GM18951 (cell line): ENCODE measurements around the gene CA5A.
A peak's percentile ranks its signal among the peaks of the same experiment; 100 is the strongest.
"Not testable (repeated sequence)": the region's sequence is repeated elsewhere in the genome, so short reads cannot be mapped to it uniquely, and the experiment has no call there.

Experiments
- POLR2A ChIP-seq: IDR thresholded peaks from 4 replicates; pipeline ENCODE4 v1.6.1; 2011; ENCODE audit warnings: mild to moderate bottlenecking; ENCODE audit not compliant: insufficient read length, insufficient read depth; ENCODE audit errors: extremely low read depth
- in situ Hi-C: fragments of 300-500 bp; cut with MboI; formaldehyde crosslinking; loops from one replicate; pipeline ENCODE4 v1.12.0; 2022; ENCODE audit warnings: low sequenced_read_pairs, mixed read lengths, inconsistent platforms; ENCODE audit not compliant: unreplicated experiment

The CA5A gene

DNA sequence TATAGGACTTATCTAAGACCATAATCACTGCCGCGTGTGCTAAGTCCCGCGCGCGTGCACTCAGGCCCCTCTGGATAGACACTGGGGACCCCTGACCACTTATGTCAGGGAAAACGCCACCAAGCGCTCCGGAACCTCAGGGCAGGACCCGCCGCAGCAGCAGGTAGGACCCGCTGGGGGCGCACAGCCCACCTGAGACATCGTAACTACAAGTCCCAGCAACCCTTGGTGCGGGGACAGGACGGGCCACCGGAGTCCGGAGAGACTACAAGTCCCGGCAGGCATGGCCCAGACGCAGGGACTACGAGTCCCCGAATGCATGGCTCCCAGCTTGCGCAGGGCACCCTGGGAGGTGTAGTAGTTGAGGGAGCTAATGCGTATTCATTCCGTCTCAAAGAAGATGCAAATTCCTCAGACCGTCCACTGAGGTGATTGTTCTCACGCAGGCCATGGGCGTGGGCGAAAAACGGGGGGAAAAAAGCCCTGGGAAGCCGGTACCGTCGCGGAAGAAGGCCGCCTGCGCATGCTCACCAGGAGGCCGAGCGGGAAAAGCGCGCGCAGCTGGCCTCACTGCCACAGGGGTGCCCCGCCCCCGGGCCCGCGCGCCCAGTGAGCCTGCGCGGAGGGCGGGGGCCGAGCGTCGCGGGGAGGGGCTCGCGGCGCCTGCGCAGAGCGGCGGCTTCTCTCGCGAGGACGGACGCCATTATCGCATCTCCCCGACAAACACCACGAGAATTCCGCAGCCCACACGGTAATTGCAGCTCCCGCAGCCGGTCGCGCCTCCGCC, 14.6 kb upstream of the CA5A start, which contains the start of gene BANP:
Gene BANP (plus strand): TSS at position 670 of the 787 bp plus-strand sequence. CDS start 23,682 bp downstream, outside the sequence.
- peak; percentile 49 for TF ChIP-seq POLR2A
- in situ Hi-C loops, result loop anchor here (25.0 kb wide), 1 partner anchor 586 kb away; no protein-coding TSS in a partner anchor

GRCh38 chr16:87949071-87949744, 12.9 kb upstream of the CA5A start:
- in situ Hi-C loops, result no loop called here
- no peak for TF ChIP-seq POLR2A

DNA sequence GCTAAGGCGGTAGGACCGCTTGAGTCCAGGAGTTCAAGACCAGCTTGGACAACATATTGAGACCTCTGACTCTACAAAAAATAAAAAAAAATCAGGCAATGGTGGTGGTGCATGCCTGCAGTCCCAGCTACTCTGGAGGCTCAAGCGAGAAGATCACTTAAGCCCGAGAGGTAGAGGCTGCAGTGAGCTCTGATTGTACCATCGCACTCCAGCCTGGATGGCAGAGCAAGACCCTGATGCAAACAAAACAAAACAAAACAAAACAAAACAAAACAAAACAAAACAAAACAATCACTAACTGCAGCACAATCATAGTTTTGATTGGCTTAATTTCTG, 12.4 kb upstream of the CA5A start:
- in situ Hi-C loops, result no loop called here

DNA sequence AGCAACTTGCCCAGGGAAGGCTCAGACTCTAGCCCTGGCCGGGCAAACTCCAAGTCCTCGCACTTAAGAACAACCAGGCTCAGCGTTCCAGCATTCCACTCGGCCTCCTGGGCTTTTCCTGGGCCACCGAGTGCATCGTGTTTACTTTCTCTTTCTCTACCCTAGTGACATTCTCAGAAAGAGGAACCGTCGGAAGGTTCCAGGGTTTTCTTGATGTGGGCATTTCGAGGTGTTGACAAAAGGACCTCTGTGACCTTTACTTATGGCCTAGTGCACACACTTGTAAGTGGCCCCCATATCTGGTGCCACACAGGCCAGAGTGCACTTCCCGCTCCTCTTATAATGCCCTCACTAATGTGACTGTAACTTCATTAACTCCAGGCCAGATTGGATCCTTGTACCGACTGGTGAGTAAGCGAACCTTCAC, 11.8 kb upstream of the CA5A start:
- in situ Hi-C loops, result no loop called here
- no peak for TF ChIP-seq POLR2A

More for the DNA sequence above, 12.4 kb upstream of the CA5A start:
- TF ChIP-seq POLR2A, result no peak

DNA sequence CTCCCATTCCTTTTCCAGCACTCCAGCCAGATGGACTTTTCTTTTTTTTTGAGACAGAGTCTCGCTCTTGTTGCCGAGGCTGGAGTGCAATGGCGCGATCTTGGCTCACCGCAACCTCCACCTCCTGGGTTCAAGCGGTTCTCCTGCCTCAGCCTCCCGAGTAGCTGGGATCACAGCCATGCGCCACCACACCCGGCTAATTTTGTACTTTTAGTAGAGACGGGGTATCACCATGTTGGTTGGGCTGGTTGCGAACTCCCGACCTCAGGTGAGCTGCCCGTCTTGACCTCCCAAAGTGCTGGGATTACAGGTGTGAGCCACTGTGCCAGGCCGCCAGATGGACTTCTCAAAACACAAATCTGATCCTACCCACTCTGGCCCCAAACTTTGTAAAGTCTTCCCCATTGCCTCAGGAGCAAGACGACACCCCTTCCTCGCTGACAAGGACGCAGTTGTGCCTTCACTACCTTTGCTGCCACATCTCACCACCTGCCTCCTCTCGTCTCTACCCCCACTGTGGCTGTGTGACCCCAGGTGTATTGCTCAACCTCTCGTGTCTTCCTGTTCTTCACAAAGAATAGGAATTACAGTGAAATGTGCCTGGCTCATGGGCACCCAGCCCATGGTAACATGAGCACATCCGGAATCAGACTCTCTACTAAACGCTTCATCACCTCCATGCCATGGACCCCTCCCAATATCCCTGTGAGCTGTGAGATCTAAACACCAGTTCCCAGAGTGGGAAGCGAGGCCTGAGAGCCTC, 11.2 kb upstream of the CA5A start:
- TF ChIP-seq POLR2A, result no peak
- in situ Hi-C loops, result no loop called here

DNA sequence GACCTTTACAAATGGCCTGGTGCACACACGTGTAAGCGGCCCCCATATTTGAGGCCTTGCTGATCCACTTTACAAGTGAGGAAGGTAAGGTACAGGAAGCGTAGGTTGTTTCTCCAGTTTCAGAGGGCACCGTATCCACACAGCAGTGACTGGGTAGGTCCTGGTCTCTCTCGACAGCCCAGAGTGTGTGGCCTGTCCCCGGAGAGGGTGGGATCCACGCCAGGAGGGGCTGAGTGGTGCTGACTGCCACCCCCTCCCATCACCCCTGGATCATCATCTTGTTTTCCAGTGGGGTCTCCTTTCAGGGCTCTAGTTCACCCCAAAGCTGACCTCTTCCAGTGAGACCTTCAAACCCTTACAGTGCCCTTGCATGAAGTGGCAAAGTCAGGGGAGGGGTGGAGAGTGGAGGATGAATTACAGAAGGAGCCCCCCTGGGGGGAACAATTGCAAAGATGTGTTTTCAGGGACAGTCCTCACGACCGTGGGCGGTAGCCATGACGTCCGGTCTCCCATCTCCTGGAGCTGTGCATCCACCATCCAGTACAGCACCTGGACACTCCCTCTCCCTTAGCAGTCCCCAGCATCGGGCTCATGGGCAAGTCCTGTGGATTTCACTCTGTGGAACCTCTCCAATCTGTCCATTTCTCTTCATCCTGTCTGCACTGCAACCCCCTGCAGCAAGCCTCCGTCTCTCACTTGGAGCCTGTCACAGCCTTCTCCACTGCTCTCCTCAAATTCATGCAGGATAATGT, 10.4 kb upstream of the CA5A start:
- in situ Hi-C loops, result no loop called here
- no peak for TF ChIP-seq POLR2A

- TF ChIP-seq POLR2A, result peak; percentile 33
- in situ Hi-C loops, result no loop called here
Observed at GRCh38 chr16:87945351-87946042, 9.2 kb upstream of the CA5A start.

DNA sequence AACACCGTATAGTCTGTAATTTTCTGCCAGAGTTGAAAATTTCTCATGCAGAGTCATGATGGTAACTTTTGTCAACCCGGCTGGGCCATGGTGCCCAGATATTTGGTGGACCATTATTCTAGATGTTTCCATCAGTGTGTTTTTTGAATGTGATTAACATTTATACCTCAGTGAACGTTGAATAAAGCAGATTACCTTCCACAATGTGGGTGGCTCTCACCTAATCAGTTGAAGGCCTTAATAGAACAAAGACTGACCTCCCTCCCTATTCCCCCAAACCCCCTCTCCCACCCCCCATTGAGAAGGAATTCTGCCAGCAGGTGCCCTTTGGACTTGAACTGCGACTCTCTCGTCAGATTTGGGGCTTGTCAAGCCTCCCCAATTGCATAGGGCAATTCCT, 6.4 kb upstream of the CA5A start:
- TF ChIP-seq POLR2A, result no peak
- in situ Hi-C loops, result no loop called here

DNA sequence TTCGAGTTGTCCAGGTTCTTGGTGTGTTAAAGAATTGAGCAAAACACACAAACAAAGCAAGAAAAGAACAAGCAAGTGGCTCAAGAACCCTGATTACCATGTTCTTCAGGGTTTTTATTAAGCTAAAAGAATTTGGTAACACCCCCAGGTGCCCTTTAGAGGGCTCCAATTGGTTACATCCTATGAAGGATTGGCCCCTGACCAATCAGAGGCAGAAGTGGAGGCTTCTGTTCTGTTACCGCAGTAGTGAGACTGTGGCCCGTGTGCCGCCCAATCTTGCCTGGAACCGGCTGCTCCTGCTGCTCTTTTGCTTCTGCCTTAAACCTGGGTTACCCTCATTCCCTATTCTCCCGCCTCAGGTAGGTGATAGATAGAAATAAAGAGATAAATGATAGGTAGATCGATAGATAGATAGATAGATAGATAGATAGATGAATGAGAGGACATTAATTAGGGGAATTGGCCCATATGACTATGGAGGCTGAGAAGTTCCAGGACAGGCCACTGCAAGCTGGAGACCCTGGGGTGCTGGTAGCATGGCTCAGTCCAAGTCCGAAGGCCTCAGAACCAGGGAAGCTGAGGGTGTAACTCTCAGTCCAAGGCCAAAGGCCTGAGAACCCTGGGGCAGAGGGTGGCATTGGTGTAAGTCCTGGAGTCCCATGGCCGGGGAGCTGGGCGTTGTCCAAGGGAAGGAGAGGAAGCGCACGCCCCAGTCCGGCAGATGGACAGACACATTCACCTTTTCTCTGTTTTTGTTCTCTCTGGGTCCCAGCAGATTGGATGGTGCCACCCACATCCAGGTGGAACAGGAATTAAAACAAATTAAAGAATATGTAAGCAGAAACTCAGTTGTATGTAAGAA, 3.5 kb upstream of the CA5A start:
- no peak for TF ChIP-seq POLR2A
- in situ Hi-C loops, result no loop called here

GRCh38 chr16:87938412-87938949, 2.2 kb upstream of the CA5A start:
- TF ChIP-seq POLR2A, result no peak
- in situ Hi-C loops, result no loop called here

GRCh38 chr16:87937231-87937542, 858 bp upstream of the CA5A start:
- in situ Hi-C loops, result not testable (repeated sequence)

DNA sequence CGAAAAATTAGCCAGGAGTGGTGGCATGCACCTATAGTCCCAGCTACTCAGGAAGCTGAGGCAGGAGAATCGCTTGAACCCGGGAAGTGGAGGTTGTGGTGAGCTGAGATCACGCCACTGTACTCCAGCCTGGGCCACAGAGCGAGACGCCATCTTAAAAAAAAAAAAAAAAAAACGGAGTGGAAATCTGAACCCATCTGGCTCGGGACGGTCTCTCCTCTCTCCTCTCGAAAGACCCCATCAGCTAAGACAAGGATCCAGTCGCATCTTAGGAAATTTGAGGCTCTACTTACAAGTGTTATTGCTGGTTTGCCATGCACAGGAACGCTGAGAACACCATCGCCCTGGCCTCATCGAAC, 334 bp downstream of the CA5A start:
- in situ Hi-C loops, result not testable (repeated sequence)

DNA sequence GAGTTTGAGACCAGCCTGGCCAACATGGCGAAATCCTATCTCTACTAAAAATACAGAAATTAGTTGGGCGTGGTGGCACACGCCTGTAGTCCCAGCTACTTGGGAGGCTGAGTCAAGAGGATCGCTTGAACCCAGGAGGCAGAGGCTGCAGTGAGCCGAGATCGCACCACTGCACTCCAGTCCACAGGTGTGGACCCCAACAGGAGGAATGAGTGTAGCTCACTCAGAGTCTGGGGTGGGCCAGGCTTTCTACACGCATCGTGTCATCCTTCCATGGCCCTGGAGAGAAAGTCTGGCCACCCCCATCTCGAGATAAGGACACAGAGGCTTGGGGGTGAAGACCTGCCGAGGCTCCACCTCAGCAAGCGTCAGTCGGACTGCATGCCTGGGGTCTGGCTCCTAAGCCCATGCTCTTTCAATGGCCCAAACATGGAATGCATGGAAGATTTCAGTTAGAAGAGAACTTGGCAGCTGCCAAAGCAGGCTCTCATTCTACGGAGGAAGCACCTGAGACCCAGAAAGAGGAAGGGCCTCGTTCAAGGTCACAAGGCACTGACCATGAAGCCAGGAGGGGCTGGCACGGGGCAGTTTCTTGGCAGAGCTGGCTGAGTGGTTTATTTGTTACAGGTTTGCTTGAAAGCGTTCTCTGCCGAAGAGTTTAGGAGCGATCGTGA, 1.4 kb downstream of the CA5A start:
- in situ Hi-C loops, result not testable (repeated sequence)
